HepG2 (cell line): ENCODE data around the gene ATP11A. TPM values are rescaled to one million over a fixed set of nuclear protein-coding genes. Genes with fewer than 3 reads are reported as not detected.

Source experiments
- CENPT ChIP-seq: sonication (generic); formaldehyde crosslinking; IDR thresholded peaks from 2 replicates; pipeline ENCODE4 v1.8.0; 2022; ENCODE audit warnings: low read depth, mild to moderate bottlenecking, moderate library complexity, missing genetic modification reagents
- CHCHD3 ChIP-seq: sonication (generic); formaldehyde crosslinking; IDR thresholded peaks from 2 replicates; pipeline ENCODE4 v1.8.0; 2022; ENCODE audit warnings: mild to moderate bottlenecking, missing genetic modification reagents, moderate library complexity
- FOXA1 ChIP-seq, 2 experiments: fragments of 450-650 bp in 1 of 2; sonication (generic) in 1 of 2; formaldehyde crosslinking in 1 of 2; IDR thresholded peaks; 2 replicates each; pipeline versions ENCODE4 v1.4.0 to v1.6.1; 2016 to 2020; ENCODE audit warnings: missing genetic modification reagents in 1 of 2
- FOXC1 ChIP-seq: sonication (generic); formaldehyde crosslinking; IDR thresholded peaks from 2 replicates; pipeline ENCODE4 v1.8.0; 2022; ENCODE audit warnings: mild to moderate bottlenecking, missing genetic modification reagents, borderline replicate concordance
- HES4 ChIP-seq: sonication (generic); formaldehyde crosslinking; IDR thresholded peaks from 2 replicates; pipeline ENCODE4 v1.9.0; 2021; ENCODE audit warnings: mild to moderate bottlenecking, missing genetic modification reagents, borderline replicate concordance
- HNRNPH1 ChIP-seq: fragments of 200-400 bp; formaldehyde crosslinking; optimal IDR thresholded peaks from 2 replicates; pipeline ENCODE3; 2017; ENCODE audit warnings: mild to moderate bottlenecking, low read depth, low read length
- KDM4B ChIP-seq: sonication (generic); formaldehyde crosslinking; IDR thresholded peaks from 2 replicates; pipeline ENCODE4 v1.4.0; 2020; ENCODE audit warnings: missing genetic modification reagents
- PHF8 ChIP-seq: sonication (generic); formaldehyde crosslinking; IDR thresholded peaks from 2 replicates; pipeline ENCODE4 v1.5.0; 2020; ENCODE audit warnings: missing genetic modification reagents
- SAFB2 ChIP-seq: sonication (generic); formaldehyde crosslinking; IDR thresholded peaks from 2 replicates; pipeline ENCODE4 v1.5.1; 2020; ENCODE audit warnings: missing genetic modification reagents, low read depth, mild to moderate bottlenecking, borderline replicate concordance
- SIX1 ChIP-seq: sonication (generic); formaldehyde crosslinking; IDR thresholded peaks from 2 replicates; pipeline ENCODE4 v1.4.0; 2020; ENCODE audit warnings: missing genetic modification reagents, borderline replicate concordance
- ZBTB8A ChIP-seq: sonication (generic); formaldehyde crosslinking; IDR thresholded peaks from 2 replicates; pipeline ENCODE4 v1.4.0; 2020; ENCODE audit warnings: mild to moderate bottlenecking, low read depth, missing genetic modification reagents, borderline replicate concordance
- ZGPAT ChIP-seq: IDR thresholded peaks from 2 replicates; pipeline ENCODE4 v1.6.1; 2016; ENCODE audit warnings: mild to moderate bottlenecking
- ZNF10 ChIP-seq: sonication (generic); formaldehyde crosslinking; IDR thresholded peaks from 2 replicates; pipeline ENCODE4 v1.4.0; 2020; ENCODE audit warnings: mild to moderate bottlenecking, low read depth, missing genetic modification reagents, borderline replicate concordance
- ZNF138 ChIP-seq: sonication (generic); formaldehyde crosslinking; IDR thresholded peaks from 2 replicates; pipeline ENCODE4 v1.5.0; 2020; ENCODE audit warnings: mild to moderate bottlenecking, low read depth, missing genetic modification reagents
- ZNF292 ChIP-seq: sonication (generic); formaldehyde crosslinking; IDR thresholded peaks from 2 replicates; pipeline ENCODE4 v1.8.1; 2022; ENCODE audit warnings: mild to moderate bottlenecking, low read depth, missing genetic modification reagents, borderline replicate concordance
- ZNF343 ChIP-seq: sonication (generic); formaldehyde crosslinking; IDR thresholded peaks from 2 replicates; pipeline ENCODE4 v1.4.0; 2020; ENCODE audit warnings: mild to moderate bottlenecking, missing genetic modification reagents
- ZNF484 ChIP-seq: sonication (generic); formaldehyde crosslinking; IDR thresholded peaks from 2 replicates; pipeline ENCODE4 v1.5.1; 2020; ENCODE audit warnings: mild to moderate bottlenecking, low read depth, missing genetic modification reagents, borderline replicate concordance
- ZSCAN5A ChIP-seq: sonication (generic); formaldehyde crosslinking; IDR thresholded peaks from 2 replicates; pipeline ENCODE4 v1.8.0; 2022; ENCODE audit warnings: mild to moderate bottlenecking, missing genetic modification reagents, borderline replicate concordance
- polyA plus RNA-seq, 8 experiments: library from polyadenylated mRNA; depleted of rRNA in 3 of 8; stranded (reverse) in 7 of 8; unstranded in 1 of 8; fragments of >200 nt; fragmentation: Illumina TruSeq in 4 of 8; extraction: Trizol in 4 of 8; gene quantifications; 2 replicates each; pipeline versions ENCODE4 v1.2.1 to v1.2.3, GENCODE V29; 2011 to 2016; ENCODE audit warnings: low read depth in 4 of 8, missing spikeins in 1 of 8, mixed read lengths in 1 of 8; ENCODE audit not compliant: insufficient read depth in 1 of 8
- total RNA-seq, 5 experiments: library from RNA; depleted of rRNA; stranded (reverse); fragments of >200 nt; fragmentation: Illumina TruSeq; extraction: Trizol; gene quantifications; 2 replicates each; pipeline ENCODE4 v1.2.3, GENCODE V29; 2016; ENCODE audit warnings: low read depth in 1 of 5
- TF ChIP-seq, protein P1 (sequence below): sonication (generic); formaldehyde crosslinking; IDR thresholded peaks from 2 replicates; pipeline ENCODE4 v1.5.0; 2020; ENCODE audit warnings: mild to moderate bottlenecking, low read depth, missing genetic modification reagents, borderline replicate concordance
- TF ChIP-seq, protein P2 (sequence below): sonication (generic); formaldehyde crosslinking; IDR thresholded peaks from 2 replicates; pipeline ENCODE4 v1.5.1; 2020; ENCODE audit warnings: missing genetic modification reagents, mild to moderate bottlenecking, borderline replicate concordance
- TF ChIP-seq, protein P3 (sequence below): sonication (generic); formaldehyde crosslinking; IDR thresholded peaks from 2 replicates; pipeline ENCODE4 v1.5.0; 2020; ENCODE audit warnings: missing genetic modification reagents, mild to moderate bottlenecking, borderline replicate concordance

Gene ATP11A
- total and polyA plus RNA-seq, 2 of the 13 experiments (the other 11 are each of a cell fraction or from before 2014, with no cell fraction given) = 18.4 to 20.1 TPM

DNA sequence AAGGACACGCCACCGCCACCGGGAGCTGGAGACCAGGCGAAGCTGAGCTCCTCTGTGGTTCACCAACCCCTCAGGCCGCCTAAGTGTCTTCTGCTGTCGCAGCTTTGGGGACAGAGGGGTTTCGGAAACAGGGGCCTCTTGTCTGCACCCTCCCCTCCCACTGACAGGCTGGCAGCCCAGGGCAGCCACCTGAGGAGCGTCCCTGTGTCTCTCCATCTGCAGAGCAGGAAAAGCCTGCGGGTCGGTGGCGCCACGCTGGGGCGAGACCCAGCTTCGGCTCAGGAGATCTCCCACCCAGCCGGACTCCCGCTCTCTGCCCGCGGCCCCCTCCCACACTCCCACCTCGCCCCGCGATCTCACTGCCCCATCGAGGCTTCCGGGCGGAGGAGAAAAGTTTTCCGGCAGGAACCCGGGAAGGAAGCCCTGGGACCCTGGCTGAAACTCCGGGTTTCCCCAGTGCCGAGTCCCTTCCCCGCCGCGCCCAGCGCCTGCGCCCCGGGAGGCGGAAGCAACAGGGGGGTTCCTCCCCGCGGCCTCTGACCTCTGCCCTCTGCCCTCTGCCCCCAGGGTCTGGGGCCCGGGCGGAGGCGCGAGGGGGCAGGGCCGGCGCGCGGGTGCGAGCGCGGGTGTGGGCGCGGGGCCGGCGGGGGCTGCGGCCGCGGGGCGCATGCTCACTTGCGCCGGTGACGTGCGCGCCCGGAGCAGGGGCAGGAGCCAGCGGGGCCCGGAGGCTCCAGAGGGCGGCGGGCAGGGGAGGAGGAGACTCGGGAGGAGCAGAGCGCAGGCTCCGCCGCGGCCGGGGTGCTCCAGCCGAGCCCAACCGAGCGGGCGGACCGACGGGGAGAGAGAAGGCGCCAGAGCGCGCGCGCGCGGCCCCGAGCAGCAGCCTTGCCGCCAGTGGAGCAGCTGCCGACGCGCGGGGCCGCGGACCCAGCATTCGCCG is at the start of gene ATP11A (continued):
- TF ChIP-seq ZNF292 (CRISPR knock-in tag) (peak; percentile 19; the same call in 1 of the 2 replicates), SAFB2 (CRISPR knock-in tag) (peak; percentile 16), PHF8 (CRISPR knock-in tag) (no peak; the same call in none of the 2 replicates), HES4 (0 out of 2 replicates have a peak, but pooled peaks have one; percentile 24), ZNF10 (CRISPR knock-in tag) (no peak), FOXC1 (CRISPR knock-in tag) (peak; percentile 82; the same call in 1 of the 2 replicates), HNRNPH1 (peak; percentile 82), ZNF343 (CRISPR knock-in tag) (peak; percentile 65; the same call in 1 of the 2 replicates), ZBTB8A (peak; percentile 51; the same call in 1 of the 2 replicates), ZGPAT (CRISPR knock-in tag) (peak; percentile 65; the same call in 1 of the 2 replicates), ZNF484 (CRISPR knock-in tag) (no peak), ZSCAN5A (CRISPR knock-in tag) (peak; percentile 66; the same call in 1 of the 2 replicates), KDM4B (CRISPR knock-in tag) (peak; percentile 49; the same call in 1 of the 2 replicates), ZNF138 (CRISPR knock-in tag) (peak; percentile 82; the same call in 1 of the 2 replicates), FOXA1 (IDR thresholded peaks at IDR 0.05) (no peak), FOXA1 (CRISPR knock-in tag; IDR thresholded peaks at IDR 0.05) (no peak), CHCHD3 (CRISPR knock-in tag) (no peak), SIX1 (no peak), CENPT (CRISPR knock-in tag) (no peak)
- TF ChIP-seq, protein P1, sequence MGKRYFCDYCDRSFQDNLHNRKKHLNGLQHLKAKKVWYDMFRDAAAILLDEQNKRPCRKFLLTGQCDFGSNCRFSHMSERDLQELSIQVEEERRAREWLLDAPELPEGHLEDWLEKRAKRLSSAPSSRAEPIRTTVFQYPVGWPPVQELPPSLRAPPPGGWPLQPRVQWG (CRISPR knock-in tag) = no peak
- TF ChIP-seq, protein P2, sequence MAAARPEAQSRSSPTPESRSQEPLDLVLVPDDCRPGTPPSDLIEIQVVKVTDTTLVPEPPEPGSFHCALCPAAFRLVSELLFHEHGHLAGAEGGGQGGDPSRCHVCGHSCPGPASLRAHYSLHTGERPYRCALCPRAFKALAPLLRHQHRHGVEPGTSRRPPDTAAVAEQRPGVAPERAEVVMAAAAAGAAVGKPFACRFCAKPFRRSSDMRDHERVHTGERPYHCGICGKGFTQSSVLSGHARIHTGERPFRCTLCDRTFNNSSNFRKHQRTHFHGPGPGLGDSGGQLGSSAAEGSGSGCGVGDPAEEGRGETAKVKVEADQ (CRISPR knock-in tag) = no peak
- TF ChIP-seq, protein P3, sequence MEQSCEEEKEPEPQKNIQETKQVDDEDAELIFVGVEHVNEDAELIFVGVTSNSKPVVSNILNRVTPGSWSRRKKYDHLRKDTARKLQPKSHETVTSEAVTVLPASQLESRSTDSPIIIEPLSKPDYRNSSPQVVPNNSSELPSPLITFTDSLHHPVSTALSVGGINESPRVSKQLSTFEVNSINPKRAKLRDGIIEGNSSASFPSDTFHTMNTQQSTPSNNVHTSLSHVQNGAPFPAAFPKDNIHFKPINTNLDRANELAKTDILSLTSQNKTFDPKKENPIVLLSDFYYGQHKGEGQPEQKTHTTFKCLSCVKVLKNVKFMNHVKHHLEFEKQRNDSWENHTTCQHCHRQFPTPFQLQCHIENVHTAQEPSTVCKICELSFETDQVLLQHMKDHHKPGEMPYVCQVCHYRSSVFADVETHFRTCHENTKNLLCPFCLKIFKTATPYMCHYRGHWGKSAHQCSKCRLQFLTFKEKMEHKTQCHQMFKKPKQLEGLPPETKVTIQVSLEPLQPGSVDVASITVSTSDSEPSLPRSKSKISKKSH (CRISPR knock-in tag) = 0 out of 2 replicates have a peak, but pooled peaks have one; percentile 54
